ENCODE data around the gene TTC28.

Gene TTC28

DNA sequence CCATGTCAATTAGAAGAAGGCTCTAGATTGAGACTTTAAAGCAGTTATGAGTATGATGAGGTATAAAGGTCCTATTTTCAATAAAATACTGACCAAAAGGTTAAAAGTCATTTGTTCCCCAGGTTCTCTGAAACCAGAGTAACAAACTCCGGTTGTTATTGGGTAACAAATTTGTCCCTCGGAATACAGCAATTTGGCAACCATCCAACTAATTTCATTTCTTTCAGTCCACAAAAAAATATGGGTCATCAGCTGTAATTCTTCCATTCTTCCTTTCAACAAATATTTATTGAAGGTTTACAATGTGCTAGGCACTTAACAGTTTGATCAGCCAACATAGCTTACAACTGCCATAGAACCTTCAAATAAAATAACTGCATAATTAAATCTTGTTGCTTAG is 79.9 kb downstream of the TTC28 start:
- CTCF ChIA-PET: interaction anchor here (0.7 to 3.5 kb wide), 36 partner anchors 8 to 650 kb away, joined by 3 to 211 read pairs (median 8); partner anchors contain the start of gene XBP1
- no peak overlapping the region for H3K4me3 ChIP-seq (ENCODE audit: low read depth, low read length)
- no peak for DNase-seq (ENCODE audit: low read depth, low spot score)
- POLR2A ChIA-PET: no interaction called here
- TF ChIP-seq, protein P1, sequence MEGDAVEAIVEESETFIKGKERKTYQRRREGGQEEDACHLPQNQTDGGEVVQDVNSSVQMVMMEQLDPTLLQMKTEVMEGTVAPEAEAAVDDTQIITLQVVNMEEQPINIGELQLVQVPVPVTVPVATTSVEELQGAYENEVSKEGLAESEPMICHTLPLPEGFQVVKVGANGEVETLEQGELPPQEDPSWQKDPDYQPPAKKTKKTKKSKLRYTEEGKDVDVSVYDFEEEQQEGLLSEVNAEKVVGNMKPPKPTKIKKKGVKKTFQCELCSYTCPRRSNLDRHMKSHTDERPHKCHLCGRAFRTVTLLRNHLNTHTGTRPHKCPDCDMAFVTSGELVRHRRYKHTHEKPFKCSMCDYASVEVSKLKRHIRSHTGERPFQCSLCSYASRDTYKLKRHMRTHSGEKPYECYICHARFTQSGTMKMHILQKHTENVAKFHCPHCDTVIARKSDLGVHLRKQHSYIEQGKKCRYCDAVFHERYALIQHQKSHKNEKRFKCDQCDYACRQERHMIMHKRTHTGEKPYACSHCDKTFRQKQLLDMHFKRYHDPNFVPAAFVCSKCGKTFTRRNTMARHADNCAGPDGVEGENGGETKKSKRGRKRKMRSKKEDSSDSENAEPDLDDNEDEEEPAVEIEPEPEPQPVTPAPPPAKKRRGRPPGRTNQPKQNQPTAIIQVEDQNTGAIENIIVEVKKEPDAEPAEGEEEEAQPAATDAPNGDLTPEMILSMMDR (IDR thresholded peaks at IDR 0.05; ENCODE audit: insufficient read depth, low read length, missing control alignments): no peak

DNA sequence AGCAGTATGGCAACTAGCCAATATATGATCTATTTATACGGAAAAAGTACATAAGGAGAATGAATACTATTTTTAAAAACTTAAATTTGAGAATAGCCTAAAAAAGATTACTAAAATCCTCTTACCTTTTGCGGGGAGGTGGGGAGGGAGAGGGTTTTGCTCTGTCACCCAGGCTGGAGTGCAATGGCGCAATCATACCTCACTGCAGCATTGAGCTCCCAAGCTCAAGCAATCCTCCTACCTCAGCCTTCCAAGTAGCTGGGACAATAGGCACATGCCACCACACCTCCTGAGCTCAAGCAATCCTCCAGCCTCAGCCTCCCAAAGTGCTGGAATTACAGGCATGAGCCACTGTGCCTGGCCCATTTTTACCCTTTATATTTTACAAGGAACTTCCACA is 82.0 kb downstream of the TTC28 start:
- ChIA-PET POLR2A (no interaction called here), CTCF (no interaction called here)
- no peak for DNase-seq (ENCODE audit: low read depth, low spot score)
- H3K4me3 ChIP-seq (ENCODE audit: low read depth, low read length): no peak overlapping the region
- TF ChIP-seq, protein P1 (IDR thresholded peaks at IDR 0.05; ENCODE audit: insufficient read depth, low read length, missing control alignments): no peak

DNA sequence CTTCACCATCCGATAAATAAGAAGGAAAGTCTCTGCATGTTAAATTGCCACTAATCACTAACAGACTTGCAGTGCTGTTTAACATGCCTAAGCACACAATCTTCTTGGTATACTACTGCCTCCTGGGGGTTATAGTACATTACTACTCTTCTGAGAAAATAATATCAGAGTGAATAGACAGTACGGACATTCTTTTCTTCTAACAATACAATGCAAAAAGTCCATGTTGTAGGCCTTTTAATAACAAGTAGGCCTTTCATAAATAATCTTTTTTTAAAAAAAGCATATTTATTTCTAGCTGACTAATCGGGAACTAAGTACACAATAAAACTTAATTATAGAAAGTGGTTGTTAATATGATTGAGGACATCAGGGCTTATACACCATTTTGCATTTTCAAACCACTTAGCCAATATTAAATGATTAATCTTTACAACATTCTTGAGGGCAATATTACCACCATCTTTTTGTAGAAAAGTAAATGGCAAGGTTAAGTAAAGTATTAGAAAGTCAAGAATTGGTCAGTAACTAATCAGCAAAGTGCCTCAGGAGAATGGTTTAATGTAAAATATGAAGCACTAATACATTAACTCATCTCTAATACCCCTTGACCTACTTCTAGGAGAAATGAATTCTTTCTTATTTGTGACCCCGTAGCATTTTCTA is 84.7 kb downstream of the TTC28 start:
- H3K4me3 ChIP-seq (ENCODE audit: low read depth, low read length): no peak overlapping the region
- TF ChIP-seq, protein P1 (IDR thresholded peaks at IDR 0.05; ENCODE audit: insufficient read depth, low read length, missing control alignments): peak; percentile 44
- CTCF ChIA-PET: interaction anchor here (0.6 to 6.3 kb wide), 15 partner anchors 11 to 651 kb away, joined by 3 to 89 read pairs (median 5); no protein-coding TSS in a partner anchor
- POLR2A ChIA-PET: no interaction called here
- DNase-seq (ENCODE audit: low read depth, low spot score): peak; percentile 31

DNA sequence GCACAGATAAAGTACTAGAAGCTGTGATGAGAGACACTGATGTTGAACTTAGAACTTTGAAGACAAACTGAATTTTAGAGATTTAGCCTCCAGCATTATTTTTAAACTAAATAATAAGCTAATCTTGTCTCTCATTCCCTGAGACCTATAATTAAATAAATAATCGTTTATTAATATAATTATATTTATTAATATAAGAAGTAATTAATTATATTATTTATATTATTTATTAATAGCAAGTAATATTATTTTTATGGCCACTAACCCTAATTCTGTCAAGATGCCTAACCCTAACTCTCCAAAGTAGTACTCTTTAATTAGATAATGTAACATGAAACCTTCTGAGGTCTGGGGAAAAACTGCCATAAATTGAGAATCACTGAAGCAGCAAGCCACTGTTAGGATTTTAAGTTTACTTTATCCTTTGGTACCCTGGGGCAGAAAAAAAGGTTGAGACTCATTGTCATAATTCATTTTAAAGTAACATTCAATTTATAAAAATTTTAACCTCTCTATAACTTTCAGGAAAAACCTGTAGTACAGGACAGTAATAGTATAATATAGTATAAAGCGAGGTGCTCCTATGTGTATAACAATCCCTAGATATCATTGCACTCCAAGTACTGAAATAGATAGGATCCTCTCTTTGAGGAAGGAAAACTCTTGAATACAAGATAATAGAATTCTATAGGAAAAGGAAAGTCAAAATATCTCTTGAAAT is 85.4 kb downstream of the TTC28 start:
- TF ChIP-seq, protein P1 (IDR thresholded peaks at IDR 0.05; ENCODE audit: insufficient read depth, low read length, missing control alignments): no peak
- ChIA-PET POLR2A (no interaction called here), CTCF (interaction anchor here (1.0 to 6.3 kb wide), 11 partner anchors 10 to 574 kb away, joined by 3 to 89 read pairs (median 7); no protein-coding TSS in a partner anchor)
- no peak for DNase-seq (ENCODE audit: low read depth, low spot score)
- H3K4me3 ChIP-seq (ENCODE audit: low read depth, low read length): no peak overlapping the region

DNA sequence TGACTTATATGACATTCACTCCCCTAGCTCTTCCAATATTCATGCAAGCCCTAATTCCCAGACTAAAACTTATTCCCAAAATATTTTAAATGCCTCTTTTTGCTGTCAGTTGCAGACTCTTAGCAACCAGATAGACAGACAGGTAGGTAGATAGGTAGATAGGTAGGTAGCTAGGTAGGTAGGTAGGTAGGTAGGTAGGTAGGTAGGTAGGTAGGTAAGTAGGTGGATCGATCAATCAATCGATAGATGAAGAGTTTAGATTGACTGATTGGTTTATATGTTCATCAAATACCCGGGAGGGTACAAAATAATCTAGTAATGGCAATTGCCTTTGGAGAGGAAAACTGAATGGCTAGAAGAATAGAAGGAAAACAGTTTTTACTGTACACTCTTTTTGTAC is 86.3 kb downstream of the TTC28 start:
- ChIA-PET POLR2A (interaction anchor here (0.6 kb wide), 1 partner anchor 327 kb away, joined by 3 read pairs; no protein-coding TSS in a partner anchor), CTCF (interaction anchor here (0.6 to 6.3 kb wide), 9 partner anchors 10 to 573 kb away, joined by 3 to 89 read pairs (median 7); no protein-coding TSS in a partner anchor)
- TF ChIP-seq, protein P1 (IDR thresholded peaks at IDR 0.05; ENCODE audit: insufficient read depth, low read length, missing control alignments): no peak
- H3K4me3 ChIP-seq (ENCODE audit: low read depth, low read length): no peak overlapping the region
- no peak for DNase-seq (ENCODE audit: low read depth, low spot score)

DNA sequence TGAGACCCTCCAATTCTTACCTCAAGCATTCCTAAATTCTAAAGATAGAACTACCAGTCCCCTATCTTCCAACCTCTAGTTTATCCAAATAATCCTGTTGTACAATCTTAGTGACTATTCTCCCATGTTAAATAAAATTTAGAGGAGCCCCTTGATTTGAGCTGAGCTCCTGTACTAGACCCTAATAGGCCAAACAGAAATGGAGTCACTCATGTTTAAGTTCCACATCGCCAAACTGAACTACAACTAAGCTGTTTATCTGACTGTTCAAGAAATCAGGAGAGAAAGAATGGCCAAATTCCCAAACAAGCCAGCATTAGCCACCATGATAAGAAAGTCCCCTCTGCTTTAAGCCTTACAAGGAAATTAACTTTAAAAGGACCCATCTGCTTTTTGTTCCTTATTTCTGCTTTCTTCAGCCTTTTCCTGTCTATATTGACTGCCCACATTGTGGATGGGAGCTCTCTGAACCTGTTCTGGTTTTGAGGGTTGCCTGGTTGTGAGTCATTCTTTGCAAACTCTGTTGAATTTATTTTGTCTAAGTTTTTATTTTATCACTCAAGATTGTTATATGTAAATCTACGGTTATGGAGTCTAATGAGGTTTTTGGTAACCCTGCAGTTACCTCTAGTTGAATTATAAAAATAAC is 90.4 kb downstream of the TTC28 start:
- ChIA-PET CTCF (interaction anchor here (1.2 to 4.3 kb wide), 4 partner anchors 11 to 574 kb away, joined by 3 to 18 read pairs (median 10); no protein-coding TSS in a partner anchor), POLR2A (no interaction called here)
- DNase-seq (ENCODE audit: low read depth, low spot score): no peak
- H3K4me3 ChIP-seq (ENCODE audit: low read depth, low read length): no peak overlapping the region
- TF ChIP-seq, protein P1 (IDR thresholded peaks at IDR 0.05; ENCODE audit: insufficient read depth, low read length, missing control alignments): no peak

Data from AG04449 (cell line).